GM23338 (cell line): Measurements from ENCODE around the gene C12orf54. TPM values are rescaled to one million over a fixed set of nuclear protein-coding genes. Genes with fewer than 3 reads are reported as not detected.

ENCODE experiments used
- ATAC-seq: fragments of 200-7000 bp; cut with Tn5 transposase; 3 replicates; pipeline ENCODE4 v1.9.1; 2020
- DNase-seq: peaks from one replicate; pipeline ENCODE4 v3.0.0-alpha.2; 2015; ENCODE audit warnings: low spot score
- H2AFZ ChIP-seq: fragments of 200-600 bp; sonication (generic); 2 replicates; pipeline ENCODE4 v1.8.0; 2016; ENCODE audit warnings: antibody characterized with exemption, mild to moderate bottlenecking, moderate library complexity
- H3F3A ChIP-seq: fragments of 200-600 bp; sonication (generic); replicated peaks from 2 replicates; pipeline ENCODE4 v1.8.0; 2017; ENCODE audit warnings: antibody characterized with exemption, mixed run types, low read depth
- H3K27ac ChIP-seq: fragments of 200-600 bp; sonication (generic); 2 replicates; pipeline ENCODE4 v1.6.1; 2016; ENCODE audit warnings: low read depth
- H3K27me3 ChIP-seq: fragments of 200-600 bp; sonication (generic); 2 replicates; pipeline ENCODE4 v1.8.0; 2016; ENCODE audit warnings: mild to moderate bottlenecking, mixed run types, moderate library complexity; ENCODE audit not compliant: insufficient read depth
- H3K36me3 ChIP-seq: fragments of 200-600 bp; sonication (generic); 2 replicates; pipeline ENCODE4 v1.8.0; 2016; ENCODE audit warnings: mild to moderate bottlenecking; ENCODE audit not compliant: insufficient read depth
- H3K4me1 ChIP-seq: fragments of 200-600 bp; sonication (generic); 2 replicates; pipeline ENCODE4 v1.8.0; 2016; ENCODE audit warnings: mild to moderate bottlenecking, moderate library complexity; ENCODE audit not compliant: insufficient read depth
- H3K4me2 ChIP-seq: fragments of 200-600 bp; sonication (generic); 2 replicates; pipeline ENCODE4 v1.7.1; 2017; ENCODE audit warnings: mixed run types
- H3K4me3 ChIP-seq: fragments of 200-600 bp; sonication (generic); 2 replicates; pipeline ENCODE4 v1.6.1; 2016; ENCODE audit warnings: mixed run types
- H3K79me2 ChIP-seq: fragments of 200-600 bp; sonication (generic); replicated peaks from 2 replicates; pipeline ENCODE4 v1.8.0; 2017; ENCODE audit warnings: mild to moderate bottlenecking; ENCODE audit not compliant: insufficient read depth
- H3K9me2 ChIP-seq: fragments of 200-600 bp; sonication (generic); 2 replicates; pipeline ENCODE4 v1.8.0; 2017; ENCODE audit not compliant: insufficient read depth
- H4K20me1 ChIP-seq: fragments of 200-600 bp; sonication (generic); replicated peaks from 2 replicates; pipeline ENCODE4 v1.8.0; 2017; ENCODE audit warnings: mild to moderate bottlenecking; ENCODE audit not compliant: insufficient read depth
- H3K27ac Mint-ChIP-seq: 2 replicates; pipeline ENCODE4 v1.8.0; 2020; ENCODE audit warnings: inconsistent platforms, mild to moderate bottlenecking, moderate library complexity, mixed read lengths
- H3K27me3 Mint-ChIP-seq: 3 replicates; pipeline ENCODE4 v1.8.0; 2022; ENCODE audit warnings: low read depth, mild to moderate bottlenecking, moderate library complexity, mixed read lengths, inconsistent platforms; ENCODE audit not compliant: insufficient read depth, poor library complexity
- H3K36me3 Mint-ChIP-seq: 3 replicates; pipeline ENCODE4 v1.8.0; 2021; ENCODE audit warnings: low read depth, mild to moderate bottlenecking, inconsistent platforms, moderate library complexity, mixed read lengths
- H3K4me1 Mint-ChIP-seq: 3 replicates; pipeline ENCODE4 v1.8.0; 2020; ENCODE audit warnings: mild to moderate bottlenecking, inconsistent platforms, mixed read lengths
- H3K4me3 Mint-ChIP-seq: 3 replicates; pipeline ENCODE4 v1.8.0; 2021; ENCODE audit warnings: moderate library complexity, mild to moderate bottlenecking, inconsistent platforms, mixed read lengths
- H3K9me3 Mint-ChIP-seq: 3 replicates; pipeline ENCODE4 v1.8.0; 2020; ENCODE audit warnings: moderate library complexity, mild to moderate bottlenecking, inconsistent platforms, mixed read lengths
- CREB1 ChIP-seq: fragments of 250-450 bp; sonication (Bioruptor Pico); IDR thresholded peaks from 2 replicates; pipeline ENCODE4 v1.5.0; 2020; ENCODE audit warnings: low read depth, mild to moderate bottlenecking, moderate library complexity
- EZH2 ChIP-seq: fragments of 200-600 bp; sonication (generic); IDR thresholded peaks from one replicate; pipeline ENCODE4 v1.8.0; 2017; ENCODE audit warnings: antibody characterized with exemption, mild to moderate bottlenecking, low read depth; ENCODE audit not compliant: unreplicated experiment
- EZH2phosphoT487 ChIP-seq: fragments of 200-600 bp; sonication (generic); IDR thresholded peaks from one replicate; pipeline ENCODE4 v1.8.1; 2018; ENCODE audit warnings: antibody characterized with exemption; ENCODE audit not compliant: unreplicated experiment
- POLR2AphosphoS5 ChIP-seq: IDR thresholded peaks from 2 replicates; pipeline ENCODE4 v1.6.1; 2016; ENCODE audit warnings: antibody characterized with exemption, low read depth
- STAT1 ChIP-seq: IDR thresholded peaks from one replicate; pipeline ENCODE4 v1.6.1; 2016; ENCODE audit warnings: antibody characterized with exemption; ENCODE audit not compliant: unreplicated experiment
- ZNF114 ChIP-seq: fragments of 250-450 bp; sonication (Bioruptor Pico); IDR thresholded peaks from 2 replicates; pipeline ENCODE4 v1.5.0; 2020; ENCODE audit warnings: mild to moderate bottlenecking, moderate library complexity
- ZNF331 ChIP-seq: fragments of 250-450 bp; sonication (Bioruptor Pico); IDR thresholded peaks from 2 replicates; pipeline ENCODE4 v1.5.0; 2020; ENCODE audit warnings: low read depth, mild to moderate bottlenecking, moderate library complexity
- polyA plus RNA-seq: library from polyadenylated mRNA; unstranded; fragments of >200 nt; fragmentation: Nextera tagmentation; extraction: Ambion mirVana; gene quantifications from 2 replicates; pipeline ENCODE4 v1.2.1, GENCODE V29; 2016
- total RNA-seq: library from RNA; depleted of rRNA; stranded (reverse); fragments of >200 nt; shearing (Covaris generic); gene quantifications from 2 replicates; pipeline ENCODE4 v1.2.3, GENCODE V29; 2014
- TF ChIP-seq, protein P1 (sequence below), 2 experiments: fragments of 200-600 bp in 1 of 2; sonication (generic) in 1 of 2; conservative IDR thresholded peaks; 2 replicates each; pipeline versions ENCODE4 v1.5.1 to v1.6.1; 2016 to 2017; ENCODE audit warnings: antibody characterized with exemption in 2 of 2, low read depth in 2 of 2, mild to moderate bottlenecking in 2 of 2, moderate library complexity in 1 of 2
- TF ChIP-seq, protein P2 (sequence below): IDR thresholded peaks from one replicate; pipeline ENCODE4 v1.6.1; 2018; ENCODE audit warnings: antibody characterized with exemption; ENCODE audit not compliant: unreplicated experiment
- TF ChIP-seq, protein P3 (sequence below): IDR thresholded peaks from 2 replicates; pipeline ENCODE4 v1.6.1; 2016; ENCODE audit warnings: antibody characterized with exemption

C12orf54 gene
- total and polyA plus RNA-seq, 2 experiments from 2014 or later, result not detected

DNA sequence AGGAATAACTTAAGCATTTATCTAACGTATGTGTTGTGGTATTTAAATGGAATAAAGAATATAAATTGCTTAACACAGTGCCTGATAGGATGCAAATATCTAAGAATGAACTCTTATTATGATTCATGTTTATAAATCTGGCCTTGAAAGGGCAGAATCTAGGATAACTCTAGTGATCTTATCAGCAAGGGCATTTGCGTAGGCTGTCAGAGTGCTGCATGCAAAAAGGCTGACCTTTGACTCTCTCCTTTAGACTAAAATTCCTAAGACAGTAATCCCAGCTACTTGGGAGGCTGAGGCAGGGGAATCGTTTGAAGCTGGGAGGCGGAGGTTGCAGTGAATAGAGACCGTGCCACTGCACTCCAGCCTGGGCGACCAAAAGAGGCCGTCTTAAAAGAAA, 41.2 kb upstream of the C12orf54 start:
- Histone ChIP-seq H3K4me2 (no peak overlapping the region), H3K9me2 (no peaks in the 10 kb centered on the region), H3F3A (no peaks in the 10 kb centered on the region), H3K79me2 (no peaks in the 10 kb centered on the region), H3K4me3 (no peak overlapping the region), H3K36me3 (no peaks in the 10 kb centered on the region), H3K27me3 (no peaks in the 10 kb centered on the region), H4K20me1 (no peaks in the 10 kb centered on the region), H3K27ac (no peak overlapping the region), H3K4me1 (peaks cover 2% of the 10 kb centered on the region), H2AFZ (no peak overlapping the region)
- Mint-ChIP-seq H3K9me3 (peaks cover 7% of the 10 kb centered on the region; the same call in 2 of the 3 replicates), H3K4me1 (peaks cover 5% of the 10 kb centered on the region; the same call in 2 of the 3 replicates), H3K27ac (no peak overlapping the region), H3K36me3 (no peaks in the 10 kb centered on the region), H3K4me3 (no peak overlapping the region), H3K27me3 (peaks cover 1% of the 10 kb centered on the region)
- ATAC-seq (peak; percentile 44; the same call in 2 of the 3 replicates), DNase-seq (no peak)
- TF ChIP-seq, protein P1, sequence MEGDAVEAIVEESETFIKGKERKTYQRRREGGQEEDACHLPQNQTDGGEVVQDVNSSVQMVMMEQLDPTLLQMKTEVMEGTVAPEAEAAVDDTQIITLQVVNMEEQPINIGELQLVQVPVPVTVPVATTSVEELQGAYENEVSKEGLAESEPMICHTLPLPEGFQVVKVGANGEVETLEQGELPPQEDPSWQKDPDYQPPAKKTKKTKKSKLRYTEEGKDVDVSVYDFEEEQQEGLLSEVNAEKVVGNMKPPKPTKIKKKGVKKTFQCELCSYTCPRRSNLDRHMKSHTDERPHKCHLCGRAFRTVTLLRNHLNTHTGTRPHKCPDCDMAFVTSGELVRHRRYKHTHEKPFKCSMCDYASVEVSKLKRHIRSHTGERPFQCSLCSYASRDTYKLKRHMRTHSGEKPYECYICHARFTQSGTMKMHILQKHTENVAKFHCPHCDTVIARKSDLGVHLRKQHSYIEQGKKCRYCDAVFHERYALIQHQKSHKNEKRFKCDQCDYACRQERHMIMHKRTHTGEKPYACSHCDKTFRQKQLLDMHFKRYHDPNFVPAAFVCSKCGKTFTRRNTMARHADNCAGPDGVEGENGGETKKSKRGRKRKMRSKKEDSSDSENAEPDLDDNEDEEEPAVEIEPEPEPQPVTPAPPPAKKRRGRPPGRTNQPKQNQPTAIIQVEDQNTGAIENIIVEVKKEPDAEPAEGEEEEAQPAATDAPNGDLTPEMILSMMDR (conservative IDR thresholded peaks at IDR 0.05; ENCODE audit: low read depth in 2 of 2), result no peak
- TF ChIP-seq STAT1 (no peak), CREB1 (no peak)

DNA sequence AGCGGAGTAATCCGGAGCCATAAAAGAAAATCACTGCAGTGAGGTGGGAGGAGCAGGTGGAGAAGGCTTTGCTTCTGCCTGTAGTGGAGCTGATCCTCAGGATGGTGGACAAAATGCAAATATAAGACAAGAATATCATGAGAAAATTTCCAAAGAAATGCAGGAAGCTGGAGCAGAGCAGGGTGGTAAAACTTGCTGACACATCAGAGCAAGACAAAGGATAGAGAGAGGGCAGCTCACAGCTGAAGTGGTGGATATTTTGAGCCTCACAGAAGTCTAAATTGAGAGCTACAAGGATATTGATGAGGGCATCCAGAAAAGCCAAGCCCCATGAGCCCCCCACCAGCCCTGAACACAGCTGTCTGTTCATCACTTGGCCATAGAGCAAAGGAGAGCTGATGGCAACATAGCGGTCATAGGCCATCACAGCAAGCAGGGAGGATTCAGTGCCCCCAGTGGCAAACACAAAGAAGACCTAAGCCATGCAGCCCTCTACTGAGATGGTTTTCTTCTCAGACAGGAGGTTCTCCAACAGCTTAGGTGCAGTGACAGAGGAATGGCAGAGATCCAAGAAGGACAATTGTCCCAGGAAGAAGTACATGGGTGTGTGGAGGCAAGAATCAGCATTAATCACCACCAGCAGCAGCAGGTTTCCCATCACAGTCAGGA, 40.0 kb upstream of the C12orf54 start:
- Mint-ChIP-seq H3K9me3 (0 out of 3 replicates have a peak, but pooled peaks cover 1% of the 10 kb centered on the region), H3K36me3 (no peaks in the 10 kb centered on the region), H3K4me1 (peaks cover 10% of the 10 kb centered on the region; the same call in 2 of the 3 replicates), H3K4me3 (no peak overlapping the region), H3K27me3 (no peaks in the 10 kb centered on the region), H3K27ac (no peak overlapping the region; the same call in 1 of the 2 replicates)
- DNase-seq (peak; percentile 41), ATAC-seq (peak; percentile 92)
- H3K4me1 ChIP-seq, result peaks cover 5% of the 10 kb centered on the region
- H3K36me3 ChIP-seq, result no peaks in the 10 kb centered on the region
- no peak overlapping the region for H3K4me2 ChIP-seq
- no peak overlapping the region for H3K4me3 ChIP-seq
- H2AFZ ChIP-seq, result 0 out of 2 replicates have a peak overlapping the region, but pooled peaks have one; percentile 15
- no peaks in the 10 kb centered on the region for H3K27me3 ChIP-seq
- H3F3A ChIP-seq, result no peaks in the 10 kb centered on the region
- H4K20me1 ChIP-seq, result no peaks in the 10 kb centered on the region
- no peak overlapping the region for H3K27ac ChIP-seq
- no peaks in the 10 kb centered on the region for H3K9me2 ChIP-seq
- no peaks in the 10 kb centered on the region for H3K79me2 ChIP-seq
- TF ChIP-seq, protein P2, sequence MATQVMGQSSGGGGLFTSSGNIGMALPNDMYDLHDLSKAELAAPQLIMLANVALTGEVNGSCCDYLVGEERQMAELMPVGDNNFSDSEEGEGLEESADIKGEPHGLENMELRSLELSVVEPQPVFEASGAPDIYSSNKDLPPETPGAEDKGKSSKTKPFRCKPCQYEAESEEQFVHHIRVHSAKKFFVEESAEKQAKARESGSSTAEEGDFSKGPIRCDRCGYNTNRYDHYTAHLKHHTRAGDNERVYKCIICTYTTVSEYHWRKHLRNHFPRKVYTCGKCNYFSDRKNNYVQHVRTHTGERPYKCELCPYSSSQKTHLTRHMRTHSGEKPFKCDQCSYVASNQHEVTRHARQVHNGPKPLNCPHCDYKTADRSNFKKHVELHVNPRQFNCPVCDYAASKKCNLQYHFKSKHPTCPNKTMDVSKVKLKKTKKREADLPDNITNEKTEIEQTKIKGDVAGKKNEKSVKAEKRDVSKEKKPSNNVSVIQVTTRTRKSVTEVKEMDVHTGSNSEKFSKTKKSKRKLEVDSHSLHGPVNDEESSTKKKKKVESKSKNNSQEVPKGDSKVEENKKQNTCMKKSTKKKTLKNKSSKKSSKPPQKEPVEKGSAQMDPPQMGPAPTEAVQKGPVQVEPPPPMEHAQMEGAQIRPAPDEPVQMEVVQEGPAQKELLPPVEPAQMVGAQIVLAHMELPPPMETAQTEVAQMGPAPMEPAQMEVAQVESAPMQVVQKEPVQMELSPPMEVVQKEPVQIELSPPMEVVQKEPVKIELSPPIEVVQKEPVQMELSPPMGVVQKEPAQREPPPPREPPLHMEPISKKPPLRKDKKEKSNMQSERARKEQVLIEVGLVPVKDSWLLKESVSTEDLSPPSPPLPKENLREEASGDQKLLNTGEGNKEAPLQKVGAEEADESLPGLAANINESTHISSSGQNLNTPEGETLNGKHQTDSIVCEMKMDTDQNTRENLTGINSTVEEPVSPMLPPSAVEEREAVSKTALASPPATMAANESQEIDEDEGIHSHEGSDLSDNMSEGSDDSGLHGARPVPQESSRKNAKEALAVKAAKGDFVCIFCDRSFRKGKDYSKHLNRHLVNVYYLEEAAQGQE, result no peak
- TF ChIP-seq, protein P3, sequence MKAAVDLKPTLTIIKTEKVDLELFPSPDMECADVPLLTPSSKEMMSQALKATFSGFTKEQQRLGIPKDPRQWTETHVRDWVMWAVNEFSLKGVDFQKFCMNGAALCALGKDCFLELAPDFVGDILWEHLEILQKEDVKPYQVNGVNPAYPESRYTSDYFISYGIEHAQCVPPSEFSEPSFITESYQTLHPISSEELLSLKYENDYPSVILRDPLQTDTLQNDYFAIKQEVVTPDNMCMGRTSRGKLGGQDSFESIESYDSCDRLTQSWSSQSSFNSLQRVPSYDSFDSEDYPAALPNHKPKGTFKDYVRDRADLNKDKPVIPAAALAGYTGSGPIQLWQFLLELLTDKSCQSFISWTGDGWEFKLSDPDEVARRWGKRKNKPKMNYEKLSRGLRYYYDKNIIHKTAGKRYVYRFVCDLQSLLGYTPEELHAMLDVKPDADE, result no peak
- no peak for TF ChIP-seq POLR2AphosphoS5
- TF ChIP-seq EZH2, result no peak
- no peak for TF ChIP-seq ZNF331 (CRISPR knock-in tag)
- no peak for TF ChIP-seq ZNF114 (CRISPR knock-in tag)
- TF ChIP-seq, protein P1 (conservative IDR thresholded peaks at IDR 0.05; ENCODE audit: low read depth in 2 of 2), result peak; percentile 33 to 40; a peak in 3 of 4 replicates
- no peak for TF ChIP-seq EZH2phosphoT487
